ENCODE measurements around the gene SPRN.
"Not testable (repeated sequence)": the region's sequence is repeated elsewhere in the genome, so short reads cannot be mapped to it uniquely, and the experiment has no call there.

Gene SPRN

GRCh38 chr10:133439517-133440461 lies 15.4 kb upstream of the SPRN start:
- DNase-seq (ENCODE audit: low read depth, low spot score), result no peak

- no peak for DNase-seq (ENCODE audit: low read depth, low spot score)
Measured at GRCh38 chr10:133438711-133439273, 14.4 kb upstream of the SPRN start.

- not testable (repeated sequence) for DNase-seq (ENCODE audit: low read depth, low spot score)
Measured at GRCh38 chr10:133432789-133433188, 8.4 kb upstream of the SPRN start.

- not testable (repeated sequence) for DNase-seq (ENCODE audit: low read depth, low spot score)
Measured at GRCh38 chr10:133431888-133432613, 7.6 kb upstream of the SPRN start.

GRCh38 chr10:133429571-133429970 lies 5.1 kb upstream of the SPRN start:
- not testable (repeated sequence) for DNase-seq (ENCODE audit: low read depth, low spot score)

GRCh38 chr10:133424102-133424501 lies 323 bp downstream of the SPRN start:
- DNase-seq (ENCODE audit: low read depth, low spot score), result not testable (repeated sequence)

- no peak for DNase-seq (ENCODE audit: low read depth, low spot score)
Measured at GRCh38 chr10:133422807-133423771, 1.3 kb downstream of the SPRN start.

GRCh38 chr10:133422223-133422806 lies 2.1 kb downstream of the SPRN start:
- no peak for DNase-seq (ENCODE audit: low read depth, low spot score)

GRCh38 chr10:133421336-133422222 lies 2.8 kb downstream of the SPRN start:
- DNase-seq (ENCODE audit: low read depth, low spot score), result no peak

- no peak for DNase-seq (ENCODE audit: low read depth, low spot score)
Measured at GRCh38 chr10:133420579-133420978, 3.8 kb downstream of the SPRN start.

GRCh38 chr10:133420028-133420427 lies 4.4 kb downstream of the SPRN start:
- no peak for DNase-seq (ENCODE audit: low read depth, low spot score)

- DNase-seq (ENCODE audit: low read depth, low spot score), result no peak
Measured at GRCh38 chr10:133419211-133419950, 5.0 kb downstream of the SPRN start.

- DNase-seq (ENCODE audit: low read depth, low spot score), result no peak
Measured at GRCh38 chr10:133418289-133418993, 6.0 kb downstream of the SPRN start.

- DNase-seq (ENCODE audit: low read depth, low spot score), result no peak
Measured at GRCh38 chr10:133415752-133416151, 8.7 kb downstream of the SPRN start.

GRCh38 chr10:133414401-133414800 lies 10.0 kb downstream of the SPRN start:
- not testable (repeated sequence) for DNase-seq (ENCODE audit: low read depth, low spot score)

GRCh38 chr10:133412381-133412711 lies 12.1 kb downstream of the SPRN start:
- DNase-seq (ENCODE audit: low read depth, low spot score), result no peak

GRCh38 chr10:133411523-133412380 lies 12.7 kb downstream of the SPRN start:
- no peak for DNase-seq (ENCODE audit: low read depth, low spot score)

Data from iPS DF 19.7 (cell line).